ES-I3 (cell line): ENCODE data around the gene CRTC2.

ENCODE experiments used
- H3K36me3 ChIP-seq: 2 replicates; pipeline ENCODE4 v1.6.1; 2013; ENCODE audit warnings: mild to moderate bottlenecking, low read length, control low read depth, moderate library complexity; ENCODE audit not compliant: insufficient read depth
- H3K4me1 ChIP-seq: 2 replicates; pipeline ENCODE4 v1.6.1; 2013; ENCODE audit warnings: mild to moderate bottlenecking, control low read depth, low read length; ENCODE audit not compliant: insufficient read depth
- H3K9ac ChIP-seq: 2 replicates; pipeline ENCODE4 v1.6.1; 2013; ENCODE audit warnings: low read depth, mild to moderate bottlenecking, low read length, moderate library complexity
- H3K9me3 ChIP-seq: 2 replicates; pipeline ENCODE4 v1.6.1; 2013; ENCODE audit warnings: mild to moderate bottlenecking, low read length, moderate library complexity; ENCODE audit not compliant: control insufficient read depth, insufficient read depth

Gene CRTC2

DNA sequence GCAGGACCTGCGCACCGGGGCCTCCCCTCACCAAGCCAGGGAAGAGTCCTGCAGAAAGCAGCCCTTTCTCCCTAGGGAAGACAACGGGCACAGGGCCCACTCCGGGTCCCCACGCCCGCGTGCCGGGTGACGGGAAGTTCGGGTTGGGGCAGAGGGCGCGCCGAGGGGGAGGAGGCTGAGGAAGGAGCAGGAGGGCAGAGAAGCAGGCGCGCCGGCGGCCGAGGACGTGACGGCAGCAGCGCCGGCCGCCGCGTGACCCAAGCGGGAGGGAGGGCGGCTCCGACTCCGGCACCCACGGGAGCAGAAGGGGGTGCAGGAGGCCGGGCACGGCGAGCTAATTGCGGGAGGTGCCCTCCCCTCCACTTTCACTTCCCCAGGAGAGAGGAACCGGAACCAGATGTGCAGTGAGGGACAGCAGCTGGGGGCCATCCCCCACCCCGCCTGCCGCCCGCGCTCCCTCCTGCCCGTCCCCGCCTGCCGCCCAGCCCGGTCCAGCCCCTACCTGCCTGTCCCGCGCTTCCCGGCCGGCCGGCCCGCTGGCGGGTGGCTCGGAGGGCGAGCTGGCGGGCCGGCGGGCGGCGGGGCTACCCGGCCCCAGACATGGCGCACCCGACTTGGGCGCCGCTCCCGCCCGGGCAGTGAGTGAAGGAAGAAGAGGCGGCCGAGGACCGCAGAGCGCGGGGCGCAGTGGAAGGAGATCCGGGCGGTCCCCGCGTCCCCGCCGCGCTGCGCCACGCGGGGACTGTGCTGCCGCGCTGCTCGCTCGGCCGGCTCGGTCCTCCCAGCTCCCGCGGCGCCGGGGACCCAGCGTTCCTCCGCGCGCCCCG lies 12.4 kb downstream of the CRTC2 start:
- no peaks in the 10 kb centered on the region for H3K9me3 ChIP-seq
- H3K4me1 ChIP-seq = no peaks in the 10 kb centered on the region
- peak overlapping the region; percentile 56 for H3K9ac ChIP-seq
- H3K36me3 ChIP-seq = peaks cover 9% of the 10 kb centered on the region

- H3K9me3 ChIP-seq = no peaks in the 10 kb centered on the region
- H3K9ac ChIP-seq = peak overlapping the region; percentile 56
- no peaks in the 10 kb centered on the region for H3K4me1 ChIP-seq
- H3K36me3 ChIP-seq = peaks cover 8% of the 10 kb centered on the region
These were observed 13.1 kb downstream of the CRTC2 start for GRCh38 chr1:153945131-153945794.

DNA sequence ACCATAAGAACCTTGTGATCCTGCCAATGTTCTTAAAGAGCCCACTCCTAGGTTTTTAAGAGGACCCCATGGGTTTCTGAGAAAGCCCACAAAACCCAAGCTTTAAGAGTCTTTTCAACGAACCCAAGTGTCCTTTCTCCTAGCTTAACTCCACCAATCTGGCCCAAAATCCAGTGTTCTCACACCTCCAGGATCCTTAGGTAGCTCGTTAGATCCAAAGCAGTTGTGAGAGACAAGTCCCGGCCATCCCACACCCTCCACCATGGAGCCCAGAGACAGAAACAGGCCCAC lies 13.6 kb downstream of the CRTC2 start:
- H3K36me3 ChIP-seq = peaks cover 10% of the 10 kb centered on the region
- peak overlapping the region; percentile 56; the same call in 1 of the 2 replicates for H3K9ac ChIP-seq
- H3K4me1 ChIP-seq = no peaks in the 10 kb centered on the region
- no peaks in the 10 kb centered on the region for H3K9me3 ChIP-seq

DNA sequence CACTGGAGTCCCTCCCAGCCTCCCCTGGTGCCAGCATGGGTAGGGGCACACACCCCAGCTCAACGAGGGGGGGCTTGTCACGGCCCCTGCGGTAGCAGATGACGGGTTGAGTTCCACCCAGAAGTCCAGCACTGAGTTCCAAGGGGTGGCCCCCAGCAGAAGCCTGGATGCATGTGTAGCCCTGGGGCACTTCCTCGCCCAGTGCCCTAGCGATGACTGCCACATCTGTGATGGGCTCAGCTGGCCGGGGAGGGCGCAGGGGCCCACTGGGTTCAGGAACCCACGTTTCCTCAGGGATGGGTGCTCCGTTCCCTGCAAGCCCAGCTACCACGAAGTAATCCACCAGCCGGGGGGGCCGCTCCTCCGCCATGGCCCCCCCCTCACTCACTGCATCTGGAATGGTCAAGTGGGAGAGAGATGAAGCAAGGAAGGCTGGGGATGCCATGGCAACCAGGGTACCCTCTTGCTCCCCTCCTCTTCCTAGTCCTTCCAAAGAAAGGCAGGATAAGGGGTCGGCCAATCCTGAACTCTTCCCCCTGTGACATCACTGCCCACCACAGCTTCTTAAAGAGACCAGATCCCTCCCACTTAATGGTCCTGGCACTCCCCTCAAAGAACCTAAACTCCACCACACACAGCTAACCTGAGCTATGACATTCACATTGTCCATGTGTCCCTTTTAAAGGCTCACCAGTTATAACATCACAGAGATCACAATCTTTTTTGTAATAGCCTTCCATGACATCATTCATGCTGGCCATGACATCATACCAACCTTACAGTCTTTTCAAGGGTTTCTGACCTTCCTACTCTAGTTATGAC lies 14.2 kb downstream of the CRTC2 start:
- peaks cover 10% of the 10 kb centered on the region for H3K36me3 ChIP-seq
- H3K9ac ChIP-seq = no peak overlapping the region
- H3K9me3 ChIP-seq = no peaks in the 10 kb centered on the region
- H3K4me1 ChIP-seq = no peaks in the 10 kb centered on the region

DNA sequence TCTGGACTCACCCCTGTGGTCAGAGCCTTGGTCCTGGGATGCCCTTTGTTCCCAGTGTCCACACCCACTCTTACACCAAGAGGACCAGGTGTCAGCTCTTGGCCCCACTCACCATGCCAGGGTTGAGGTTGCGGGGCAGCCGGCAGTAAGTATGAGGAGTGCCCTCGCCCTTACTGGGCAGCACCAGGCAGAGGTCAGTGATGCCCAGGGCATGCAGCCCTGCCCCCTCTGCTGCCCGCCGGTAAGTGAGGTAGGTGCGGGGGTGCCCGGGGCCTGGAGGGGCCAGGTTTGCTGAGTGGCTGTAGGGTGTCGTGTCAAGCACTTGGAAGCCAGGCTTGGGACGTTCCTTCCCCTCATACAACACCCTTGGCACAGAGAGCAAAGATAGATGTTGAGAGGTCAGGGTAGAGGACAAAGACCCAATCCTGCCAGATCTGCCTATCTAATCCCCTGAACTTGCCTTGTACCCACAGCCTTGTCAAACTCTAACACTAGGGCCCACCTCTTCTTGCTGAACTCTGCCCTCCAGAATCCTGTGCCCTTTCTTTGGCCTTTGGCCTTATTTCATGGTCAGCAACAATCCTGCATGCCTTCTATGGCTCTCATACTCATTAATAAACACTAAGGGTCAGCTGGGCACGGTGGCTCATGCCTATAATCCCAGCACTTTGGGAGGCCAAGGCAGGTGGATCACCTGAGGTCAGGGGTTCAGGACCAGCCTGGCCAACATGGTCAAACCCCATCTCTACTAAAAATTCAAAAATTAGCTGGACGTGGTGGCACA lies 15.5 kb downstream of the CRTC2 start:
- no peak overlapping the region for H3K9ac ChIP-seq
- no peaks in the 10 kb centered on the region for H3K4me1 ChIP-seq
- H3K9me3 ChIP-seq = no peaks in the 10 kb centered on the region
- peaks cover 8% of the 10 kb centered on the region for H3K36me3 ChIP-seq

DNA sequence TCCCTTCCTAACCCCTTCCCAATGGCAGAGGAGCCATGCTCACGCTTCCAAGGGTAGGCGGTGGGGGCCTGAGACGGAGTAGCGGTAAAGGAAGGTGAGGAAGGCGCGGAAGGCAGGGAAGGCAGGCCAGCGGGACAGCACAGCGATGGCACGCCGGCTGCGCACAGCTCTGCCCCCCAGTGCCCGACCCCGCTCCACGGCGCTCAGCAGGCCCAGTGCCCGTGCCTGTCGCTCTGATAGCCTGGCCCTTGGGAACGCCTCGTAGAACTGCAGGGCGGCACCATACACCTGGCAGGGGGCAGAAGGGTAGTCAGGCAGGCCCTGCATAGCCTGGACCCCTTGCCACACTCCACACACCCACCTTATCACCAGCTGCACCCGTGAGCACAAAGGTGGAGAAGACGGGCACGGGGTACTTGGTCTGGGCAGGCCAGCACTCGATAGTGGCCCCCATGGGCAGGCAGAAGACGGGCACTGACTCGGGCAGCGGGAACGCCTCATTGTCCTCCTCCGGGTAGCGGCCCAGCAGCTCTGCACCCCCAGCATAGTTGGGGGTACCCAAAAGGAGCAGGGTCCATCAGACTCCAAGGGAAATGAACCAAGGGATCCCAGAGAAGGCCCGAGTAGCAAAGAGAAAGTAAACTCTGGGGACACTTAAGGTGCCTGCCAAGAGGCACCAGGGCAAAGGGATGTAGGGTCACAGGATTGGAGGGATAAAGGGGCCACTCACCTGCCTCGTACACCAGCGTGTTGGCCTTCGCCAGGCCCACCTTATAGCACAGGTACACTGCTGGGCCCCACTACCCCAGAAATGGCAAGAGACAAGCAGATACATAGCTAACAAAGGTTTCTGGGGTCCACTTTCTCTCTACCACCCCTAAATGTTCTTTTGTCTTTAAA lies 16.3 kb downstream of the CRTC2 start:
- no peaks in the 10 kb centered on the region for H3K4me1 ChIP-seq
- H3K9me3 ChIP-seq = no peaks in the 10 kb centered on the region
- peaks cover 8% of the 10 kb centered on the region for H3K36me3 ChIP-seq

DNA sequence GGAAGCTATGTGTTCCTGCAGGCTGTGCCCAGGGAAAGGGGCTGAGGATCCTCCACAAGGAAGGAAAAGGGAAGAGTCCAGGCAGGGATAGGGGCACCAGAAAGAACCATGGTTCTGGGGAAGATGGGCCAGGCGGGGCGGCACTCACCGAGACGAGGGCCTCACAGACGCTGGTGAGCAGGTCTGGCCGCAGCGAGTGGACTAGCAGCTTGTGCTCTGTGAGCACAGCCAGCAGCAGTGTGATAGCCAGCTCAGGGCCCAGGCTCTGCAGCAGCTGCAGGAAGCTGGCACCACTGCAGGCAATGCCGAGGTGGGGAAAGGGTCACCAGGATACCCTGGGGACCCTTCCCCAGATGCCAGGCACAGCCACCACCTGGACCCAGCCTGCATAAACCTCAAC lies 17.7 kb downstream of the CRTC2 start:
- peaks cover 8% of the 10 kb centered on the region for H3K36me3 ChIP-seq

More for the DNA sequence above, 16.3 kb downstream of the CRTC2 start:
- H3K9ac ChIP-seq = no peak overlapping the region

GRCh38 chr1:153939476-153939875 lies 18.9 kb downstream of the CRTC2 start:
- no peaks in the 10 kb centered on the region for H3K9me3 ChIP-seq
- no peak overlapping the region for H3K9ac ChIP-seq
- H3K36me3 ChIP-seq = peaks cover 8% of the 10 kb centered on the region
- no peaks in the 10 kb centered on the region for H3K4me1 ChIP-seq

More for the DNA sequence above, 17.7 kb downstream of the CRTC2 start:
- Histone ChIP-seq H3K9ac (no peak overlapping the region), H3K9me3 (no peaks in the 10 kb centered on the region), H3K4me1 (no peaks in the 10 kb centered on the region)

- H3K9me3 ChIP-seq = no peaks in the 10 kb centered on the region
- H3K4me1 ChIP-seq = no peaks in the 10 kb centered on the region
- H3K36me3 ChIP-seq = peaks cover 8% of the 10 kb centered on the region
- H3K9ac ChIP-seq = no peak overlapping the region
These were observed 19.4 kb downstream of the CRTC2 start for GRCh38 chr1:153938996-153939395.

- Histone ChIP-seq H3K36me3 (peaks cover 8% of the 10 kb centered on the region), H3K9me3 (no peaks in the 10 kb centered on the region)
These were observed 21.1 kb downstream of the CRTC2 start for GRCh38 chr1:153937331-153937730.

GRCh38 chr1:153936011-153936802 lies 22.2 kb downstream of the CRTC2 start:
- Histone ChIP-seq H3K36me3 (peaks cover 8% of the 10 kb centered on the region), H3K9me3 (no peaks in the 10 kb centered on the region), H3K4me1 (no peaks in the 10 kb centered on the region), H3K9ac (no peak overlapping the region)

More at GRCh38 chr1:153937331-153937730, 21.1 kb downstream of the CRTC2 start:
- no peak overlapping the region for H3K9ac ChIP-seq
- H3K4me1 ChIP-seq = no peaks in the 10 kb centered on the region

GRCh38 chr1:153934746-153935145 lies 23.7 kb downstream of the CRTC2 start:
- Histone ChIP-seq H3K36me3 (no peaks in the 10 kb centered on the region; the same call in none of the 2 replicates), H3K4me1 (no peaks in the 10 kb centered on the region), H3K9ac (no peak overlapping the region), H3K9me3 (no peaks in the 10 kb centered on the region)
